NCI-H82 (cell line): ENCODE data around the gene ARHGAP10.
"Not testable (repeated sequence)": the region's sequence is repeated elsewhere in the genome, so short reads cannot be mapped to it uniquely, and the experiment has no call there.

Source experiments
- DNase-seq: peaks from one replicate; lab custom pipeline; 2025; lab: John Stamatoyannopoulos, UW

The ARHGAP10 gene

GRCh38 chr4:147794787-147795413 is 63.0 kb downstream of the ARHGAP10 start:
- DNase-seq: no peak

GRCh38 chr4:147799057-147799456 is 67.2 kb downstream of the ARHGAP10 start:
- not testable (repeated sequence) for DNase-seq

GRCh38 chr4:147799986-147800555 is 68.2 kb downstream of the ARHGAP10 start:
- DNase-seq: no peak

GRCh38 chr4:147801820-147802219 is 69.9 kb downstream of the ARHGAP10 start:
- DNase-seq: no peak

- DNase-seq: no peak
Measured at GRCh38 chr4:147802346-147802745, 70.5 kb downstream of the ARHGAP10 start.

GRCh38 chr4:147805946-147806345 is 74.1 kb downstream of the ARHGAP10 start:
- DNase-seq: no peak

GRCh38 chr4:147808447-147808846 is 76.6 kb downstream of the ARHGAP10 start:
- no peak for DNase-seq

- DNase-seq: no peak
Measured at GRCh38 chr4:147809211-147809610, 77.3 kb downstream of the ARHGAP10 start.

- DNase-seq: no peak
Measured at GRCh38 chr4:147811878-147812277, 80.0 kb downstream of the ARHGAP10 start.

- no peak for DNase-seq
Measured at GRCh38 chr4:147813109-147813773, 81.4 kb downstream of the ARHGAP10 start.

GRCh38 chr4:147813973-147814372 is 82.1 kb downstream of the ARHGAP10 start:
- DNase-seq: no peak

- DNase-seq: no peak
Measured at GRCh38 chr4:147814376-147814775, 82.5 kb downstream of the ARHGAP10 start.

- DNase-seq: no peak
Measured at GRCh38 chr4:147815741-147816140, 83.9 kb downstream of the ARHGAP10 start.

- DNase-seq: no peak
Measured at GRCh38 chr4:147816382-147817254, 84.7 kb downstream of the ARHGAP10 start.

GRCh38 chr4:147820975-147821374 is 89.1 kb downstream of the ARHGAP10 start:
- DNase-seq: no peak

- no peak for DNase-seq
Measured at GRCh38 chr4:147821555-147821954, 89.7 kb downstream of the ARHGAP10 start.

- DNase-seq: no peak
Measured at GRCh38 chr4:147822128-147822527, 90.2 kb downstream of the ARHGAP10 start.

- DNase-seq: no peak
Measured at GRCh38 chr4:147823130-147823529, 91.2 kb downstream of the ARHGAP10 start.

- DNase-seq: no peak
Measured at GRCh38 chr4:147824316-147824715, 92.4 kb downstream of the ARHGAP10 start.

GRCh38 chr4:147824884-147825283 is 93.0 kb downstream of the ARHGAP10 start:
- DNase-seq: no peak

GRCh38 chr4:147825451-147826287 is 93.8 kb downstream of the ARHGAP10 start:
- peak; percentile 2 for DNase-seq

- no peak for DNase-seq
Measured at GRCh38 chr4:147826288-147826646, 94.4 kb downstream of the ARHGAP10 start.
